Measurements from ENCODE around the gene CNGB1. TPM values are rescaled to one million over a fixed set of nuclear protein-coding genes. Genes with fewer than 3 reads are reported as not detected.

The CNGB1 gene
- total and polyA plus RNA-seq, 2 of the 13 experiments (the other 11 are each of a cell fraction or from before 2014, with no cell fraction given): 0.02 to 0.15 TPM

GRCh38 chr16:57840833-57841232 is 130.1 kb downstream of the CNGB1 start (continued):
- TF ChIP-seq, protein P1, sequence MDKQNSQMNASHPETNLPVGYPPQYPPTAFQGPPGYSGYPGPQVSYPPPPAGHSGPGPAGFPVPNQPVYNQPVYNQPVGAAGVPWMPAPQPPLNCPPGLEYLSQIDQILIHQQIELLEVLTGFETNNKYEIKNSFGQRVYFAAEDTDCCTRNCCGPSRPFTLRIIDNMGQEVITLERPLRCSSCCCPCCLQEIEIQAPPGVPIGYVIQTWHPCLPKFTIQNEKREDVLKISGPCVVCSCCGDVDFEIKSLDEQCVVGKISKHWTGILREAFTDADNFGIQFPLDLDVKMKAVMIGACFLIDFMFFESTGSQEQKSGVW (CRISPR knock-in tag; IDR thresholded peaks at IDR 0.05; ENCODE audit: borderline replicate concordance): no peak
- TF ChIP-seq NR2F1 (CRISPR knock-in tag; IDR thresholded peaks at IDR 0.05) (no peak), RAD21 (CRISPR knock-in tag; IDR thresholded peaks at IDR 0.05) (no peak), LRRFIP1 (CRISPR knock-in tag; conservative IDR thresholded peaks at IDR 0.05) (no peak), PTBP1 (IDR thresholded peaks at IDR 0.05; ENCODE audit: low read depth, low read length, poor library complexity, severe bottlenecking) (no peak), ADNP (CRISPR knock-in tag; IDR thresholded peaks at IDR 0.05) (no peak), ARNT2 (CRISPR knock-in tag; IDR thresholded peaks at IDR 0.05; ENCODE audit: low read depth) (no peak), PRPF4 (IDR thresholded peaks at IDR 0.05; ENCODE audit: low read depth, low read length, poor library complexity, severe bottlenecking) (no peak), CEBPB (IDR thresholded peaks at IDR 0.05; ENCODE audit: borderline replicate concordance, low read depth, low read length) (peak; percentile 46; the same call in 1 of the 2 replicates), ZNF430 (CRISPR knock-in tag; IDR thresholded peaks at IDR 0.05) (peak; percentile 66; the same call in 1 of the 2 replicates), U2AF1 (optimal IDR thresholded peaks at IDR 0.05; ENCODE audit: low read depth, low read length) (no peak), ZNF782 (CRISPR knock-in tag; IDR thresholded peaks at IDR 0.05; ENCODE audit: borderline replicate concordance) (no peak), SRF (IDR thresholded peaks at IDR 0.05; ENCODE audit: low read depth, low read length) (no peak)
- TF ChIP-seq, protein P2, sequence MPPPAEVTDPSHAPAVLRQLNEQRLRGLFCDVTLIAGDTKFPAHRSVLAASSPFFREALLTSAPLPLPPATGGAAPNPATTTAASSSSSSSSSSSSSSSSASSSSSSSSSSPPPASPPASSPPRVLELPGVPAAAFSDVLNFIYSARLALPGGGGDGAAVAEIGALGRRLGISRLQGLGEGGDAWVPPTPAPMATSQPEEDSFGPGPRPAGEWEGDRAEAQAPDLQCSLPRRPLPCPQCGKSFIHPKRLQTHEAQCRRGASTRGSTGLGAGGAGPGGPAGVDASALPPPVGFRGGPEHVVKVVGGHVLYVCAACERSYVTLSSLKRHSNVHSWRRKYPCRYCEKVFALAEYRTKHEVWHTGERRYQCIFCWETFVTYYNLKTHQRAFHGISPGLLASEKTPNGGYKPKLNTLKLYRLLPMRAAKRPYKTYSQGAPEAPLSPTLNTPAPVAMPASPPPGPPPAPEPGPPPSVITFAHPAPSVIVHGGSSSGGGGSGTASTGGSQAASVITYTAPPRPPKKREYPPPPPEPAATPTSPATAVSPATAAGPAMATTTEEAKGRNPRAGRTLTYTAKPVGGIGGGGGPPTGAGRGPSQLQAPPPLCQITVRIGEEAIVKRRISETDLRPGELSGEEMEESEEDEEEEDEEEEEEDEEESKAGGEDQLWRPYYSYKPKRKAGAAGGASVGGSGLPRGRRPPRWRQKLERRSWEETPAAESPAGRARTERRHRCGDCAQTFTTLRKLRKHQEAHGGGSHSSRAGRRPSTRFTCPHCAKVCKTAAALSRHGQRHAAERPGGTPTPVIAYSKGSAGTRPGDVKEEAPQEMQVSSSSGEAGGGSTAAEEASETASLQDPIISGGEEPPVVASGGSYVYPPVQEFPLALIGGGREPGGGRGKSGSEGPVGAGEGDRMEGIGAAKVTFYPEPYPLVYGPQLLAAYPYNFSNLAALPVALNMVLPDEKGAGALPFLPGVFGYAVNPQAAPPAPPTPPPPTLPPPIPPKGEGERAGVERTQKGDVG (CRISPR knock-in tag; IDR thresholded peaks at IDR 0.05; ENCODE audit: borderline replicate concordance): no peak
- TF ChIP-seq, protein P3, sequence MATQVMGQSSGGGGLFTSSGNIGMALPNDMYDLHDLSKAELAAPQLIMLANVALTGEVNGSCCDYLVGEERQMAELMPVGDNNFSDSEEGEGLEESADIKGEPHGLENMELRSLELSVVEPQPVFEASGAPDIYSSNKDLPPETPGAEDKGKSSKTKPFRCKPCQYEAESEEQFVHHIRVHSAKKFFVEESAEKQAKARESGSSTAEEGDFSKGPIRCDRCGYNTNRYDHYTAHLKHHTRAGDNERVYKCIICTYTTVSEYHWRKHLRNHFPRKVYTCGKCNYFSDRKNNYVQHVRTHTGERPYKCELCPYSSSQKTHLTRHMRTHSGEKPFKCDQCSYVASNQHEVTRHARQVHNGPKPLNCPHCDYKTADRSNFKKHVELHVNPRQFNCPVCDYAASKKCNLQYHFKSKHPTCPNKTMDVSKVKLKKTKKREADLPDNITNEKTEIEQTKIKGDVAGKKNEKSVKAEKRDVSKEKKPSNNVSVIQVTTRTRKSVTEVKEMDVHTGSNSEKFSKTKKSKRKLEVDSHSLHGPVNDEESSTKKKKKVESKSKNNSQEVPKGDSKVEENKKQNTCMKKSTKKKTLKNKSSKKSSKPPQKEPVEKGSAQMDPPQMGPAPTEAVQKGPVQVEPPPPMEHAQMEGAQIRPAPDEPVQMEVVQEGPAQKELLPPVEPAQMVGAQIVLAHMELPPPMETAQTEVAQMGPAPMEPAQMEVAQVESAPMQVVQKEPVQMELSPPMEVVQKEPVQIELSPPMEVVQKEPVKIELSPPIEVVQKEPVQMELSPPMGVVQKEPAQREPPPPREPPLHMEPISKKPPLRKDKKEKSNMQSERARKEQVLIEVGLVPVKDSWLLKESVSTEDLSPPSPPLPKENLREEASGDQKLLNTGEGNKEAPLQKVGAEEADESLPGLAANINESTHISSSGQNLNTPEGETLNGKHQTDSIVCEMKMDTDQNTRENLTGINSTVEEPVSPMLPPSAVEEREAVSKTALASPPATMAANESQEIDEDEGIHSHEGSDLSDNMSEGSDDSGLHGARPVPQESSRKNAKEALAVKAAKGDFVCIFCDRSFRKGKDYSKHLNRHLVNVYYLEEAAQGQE (IDR thresholded peaks at IDR 0.05; ENCODE audit: borderline replicate concordance in 1 of 2, low read depth in 1 of 2, low read length in 2 of 2): no peak
- TF ChIP-seq, protein P4, sequence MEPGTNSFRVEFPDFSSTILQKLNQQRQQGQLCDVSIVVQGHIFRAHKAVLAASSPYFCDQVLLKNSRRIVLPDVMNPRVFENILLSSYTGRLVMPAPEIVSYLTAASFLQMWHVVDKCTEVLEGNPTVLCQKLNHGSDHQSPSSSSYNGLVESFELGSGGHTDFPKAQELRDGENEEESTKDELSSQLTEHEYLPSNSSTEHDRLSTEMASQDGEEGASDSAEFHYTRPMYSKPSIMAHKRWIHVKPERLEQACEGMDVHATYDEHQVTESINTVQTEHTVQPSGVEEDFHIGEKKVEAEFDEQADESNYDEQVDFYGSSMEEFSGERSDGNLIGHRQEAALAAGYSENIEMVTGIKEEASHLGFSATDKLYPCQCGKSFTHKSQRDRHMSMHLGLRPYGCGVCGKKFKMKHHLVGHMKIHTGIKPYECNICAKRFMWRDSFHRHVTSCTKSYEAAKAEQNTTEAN (CRISPR knock-in tag; conservative IDR thresholded peaks at IDR 0.05): peak; percentile 67

All from HepG2 (cell line).